Gastrocnemius medialis (tissue), 4 donors: ENCODE data around the gene AMFR.

Experiments
- CTCF ChIP-seq, 5 experiments: fragments of 450-650 bp in 3 of 5; fragments of 200-600 bp in 2 of 5; sonication (generic) in 2 of 5; IDR thresholded peaks in 4 of 5; conservative IDR thresholded peaks in 1 of 5; 1 replicate in 4 of 5; 2 replicates in 1 of 5; pipeline ENCODE4 v1.5.1; 2016 to 2019; ENCODE audit warnings: antibody characterized with exemption in 5 of 5, mild to moderate bottlenecking in 3 of 5, moderate library complexity in 3 of 5
- POLR2A ChIP-seq, 2 donors: fragments of 450-650 bp; IDR thresholded peaks; one replicate each; pipeline ENCODE4 v1.6.1; 2017; ENCODE audit warnings: antibody characterized with exemption in 2 of 2, mild to moderate bottlenecking in 2 of 2, moderate library complexity in 2 of 2

- TF ChIP-seq CTCF (IDR thresholded peaks at IDR 0.05 in 4 of 5, conservative IDR thresholded peaks at IDR 0.05 in 1 of 5): no peak
- TF ChIP-seq POLR2A (IDR thresholded peaks at IDR 0.05): no peak
Measured at GRCh38 chr16:56468800-56469199, 43.5 kb upstream of the AMFR start.
